Loucy (cell line): ENCODE data around the gene DOCK6.

ENCODE experiments used
- H2AFZ ChIP-seq: fragments of 200-600 bp; sonication (generic); 2 replicates; pipeline ENCODE4 v1.6.0; 2016; ENCODE audit warnings: antibody characterized with exemption, mild to moderate bottlenecking, low read length, moderate library complexity
- H3F3A ChIP-seq: fragments of 200-600 bp; 2 replicates; pipeline ENCODE4 v1.6.0; 2016; ENCODE audit warnings: antibody characterized with exemption, low read depth, mild to moderate bottlenecking
- H3K27me3 ChIP-seq: fragments of 200-600 bp; sonication (generic); 2 replicates; pipeline ENCODE4 v1.6.1; 2014; ENCODE audit warnings: low read length, mild to moderate bottlenecking; ENCODE audit not compliant: insufficient read depth, poor library complexity, severe bottlenecking
- H3K36me3 ChIP-seq: fragments of 200-600 bp; sonication (generic); 2 replicates; pipeline ENCODE4 v1.6.1; 2016; ENCODE audit warnings: low read length; ENCODE audit not compliant: insufficient read depth
- H3K4me1 ChIP-seq: fragments of 200-600 bp; sonication (generic); 2 replicates; pipeline ENCODE4 v1.5.1; 2014; ENCODE audit warnings: low read length, mild to moderate bottlenecking; ENCODE audit not compliant: insufficient read depth, poor library complexity, severe bottlenecking
- H3K4me2 ChIP-seq: fragments of 200-600 bp; sonication (generic); 2 replicates; pipeline ENCODE4 v1.6.0; 2014; ENCODE audit warnings: antibody characterized with exemption, low read length, low read depth, mild to moderate bottlenecking; ENCODE audit not compliant: poor library complexity, severe bottlenecking
- H3K4me3 ChIP-seq: fragments of 200-600 bp; sonication (generic); 2 replicates; pipeline ENCODE4 v1.5.1; 2014; ENCODE audit warnings: low read length, mild to moderate bottlenecking, mixed read lengths; ENCODE audit not compliant: poor library complexity, severe bottlenecking
- H3K79me2 ChIP-seq: fragments of 200-600 bp; sonication (generic); 2 replicates; pipeline ENCODE4 v1.6.1; 2014; ENCODE audit warnings: low read length; ENCODE audit not compliant: insufficient read depth
- H3K9ac ChIP-seq: fragments of 200-600 bp; sonication (generic); 2 replicates; pipeline ENCODE4 v1.6.0; 2014; ENCODE audit warnings: mild to moderate bottlenecking, low read depth, low read length, moderate library complexity; ENCODE audit not compliant: poor library complexity, severe bottlenecking
- H3K9me2 ChIP-seq: fragments of 200-600 bp; sonication (generic); replicated peaks from 2 replicates; pipeline ENCODE4 v1.6.1; 2016; ENCODE audit warnings: low read depth, low read length, mixed read lengths
- H3K9me3 ChIP-seq: fragments of 200-600 bp; sonication (generic); 2 replicates; pipeline ENCODE4 v1.6.1; 2014; ENCODE audit warnings: mild to moderate bottlenecking, antibody characterized with exemption, low read length, low read depth; ENCODE audit not compliant: insufficient read depth
- H4K20me1 ChIP-seq: fragments of 200-600 bp; sonication (generic); 2 replicates; pipeline ENCODE4 v1.6.0; 2014; ENCODE audit warnings: antibody characterized with exemption, low read length, mild to moderate bottlenecking; ENCODE audit not compliant: insufficient read depth, poor library complexity, severe bottlenecking
- EZH2phosphoT487 ChIP-seq: fragments of 200-600 bp; IDR thresholded peaks from 2 replicates; pipeline ENCODE4 v1.6.1; 2018; ENCODE audit warnings: antibody characterized with exemption, mild to moderate bottlenecking, moderate library complexity, borderline replicate concordance
- TF ChIP-seq, protein P1 (sequence below): fragments of 200-600 bp; sonication (generic); conservative IDR thresholded peaks from 2 replicates; pipeline ENCODE4 v1.5.1; 2014; ENCODE audit warnings: mild to moderate bottlenecking, antibody characterized with exemption, low read length

The DOCK6 gene

DNA sequence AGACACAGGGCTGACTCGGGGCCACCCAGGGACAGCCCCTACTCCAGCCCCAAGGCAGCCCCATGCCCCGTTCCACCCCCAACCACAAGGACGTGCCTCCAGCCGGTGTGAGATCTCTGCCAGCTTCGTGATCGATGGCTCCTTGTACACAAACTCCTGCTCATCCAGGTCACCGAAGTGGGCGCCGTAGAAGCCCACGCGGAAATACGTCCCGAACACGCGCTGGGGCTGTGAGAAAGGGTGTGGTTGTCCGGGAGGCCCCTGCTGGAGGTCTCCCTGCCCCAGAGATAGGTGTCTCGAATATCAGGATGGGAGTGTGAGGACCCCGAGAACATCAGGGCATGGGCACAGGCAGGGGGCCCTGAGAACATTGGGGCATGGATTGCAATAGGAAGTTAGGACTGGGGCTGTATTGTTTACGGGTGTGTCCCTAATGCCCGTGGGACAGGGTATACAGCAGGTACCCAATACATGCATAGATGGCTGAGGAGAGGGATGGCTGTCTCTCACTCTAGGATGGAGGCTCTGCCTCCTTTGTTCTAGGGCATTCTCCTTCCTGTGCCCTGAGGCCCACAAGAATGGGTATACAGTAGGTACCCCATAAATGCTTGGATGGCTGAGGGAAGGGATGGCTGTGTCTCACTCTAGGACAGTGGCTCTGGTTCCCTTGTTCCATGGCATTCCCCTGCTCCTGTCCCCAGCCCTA lies 59.7 kb downstream of the DOCK6 start:
- Histone ChIP-seq H3K4me1 (no peaks in the 10 kb centered on the region), H3K79me2 (no peaks in the 10 kb centered on the region), H3K9me2 (no peaks in the 10 kb centered on the region), H2AFZ (no peak overlapping the region), H3F3A (no peaks in the 10 kb centered on the region), H3K4me3 (no peak overlapping the region), H4K20me1 (no peaks in the 10 kb centered on the region), H3K36me3 (no peaks in the 10 kb centered on the region), H3K4me2 (no peak overlapping the region), H3K9ac (no peak overlapping the region), H3K9me3 (no peaks in the 10 kb centered on the region), H3K27me3 (no peaks in the 10 kb centered on the region)
- TF ChIP-seq EZH2phosphoT487 = no peak
- TF ChIP-seq, protein P1, sequence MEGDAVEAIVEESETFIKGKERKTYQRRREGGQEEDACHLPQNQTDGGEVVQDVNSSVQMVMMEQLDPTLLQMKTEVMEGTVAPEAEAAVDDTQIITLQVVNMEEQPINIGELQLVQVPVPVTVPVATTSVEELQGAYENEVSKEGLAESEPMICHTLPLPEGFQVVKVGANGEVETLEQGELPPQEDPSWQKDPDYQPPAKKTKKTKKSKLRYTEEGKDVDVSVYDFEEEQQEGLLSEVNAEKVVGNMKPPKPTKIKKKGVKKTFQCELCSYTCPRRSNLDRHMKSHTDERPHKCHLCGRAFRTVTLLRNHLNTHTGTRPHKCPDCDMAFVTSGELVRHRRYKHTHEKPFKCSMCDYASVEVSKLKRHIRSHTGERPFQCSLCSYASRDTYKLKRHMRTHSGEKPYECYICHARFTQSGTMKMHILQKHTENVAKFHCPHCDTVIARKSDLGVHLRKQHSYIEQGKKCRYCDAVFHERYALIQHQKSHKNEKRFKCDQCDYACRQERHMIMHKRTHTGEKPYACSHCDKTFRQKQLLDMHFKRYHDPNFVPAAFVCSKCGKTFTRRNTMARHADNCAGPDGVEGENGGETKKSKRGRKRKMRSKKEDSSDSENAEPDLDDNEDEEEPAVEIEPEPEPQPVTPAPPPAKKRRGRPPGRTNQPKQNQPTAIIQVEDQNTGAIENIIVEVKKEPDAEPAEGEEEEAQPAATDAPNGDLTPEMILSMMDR = no peak

DNA sequence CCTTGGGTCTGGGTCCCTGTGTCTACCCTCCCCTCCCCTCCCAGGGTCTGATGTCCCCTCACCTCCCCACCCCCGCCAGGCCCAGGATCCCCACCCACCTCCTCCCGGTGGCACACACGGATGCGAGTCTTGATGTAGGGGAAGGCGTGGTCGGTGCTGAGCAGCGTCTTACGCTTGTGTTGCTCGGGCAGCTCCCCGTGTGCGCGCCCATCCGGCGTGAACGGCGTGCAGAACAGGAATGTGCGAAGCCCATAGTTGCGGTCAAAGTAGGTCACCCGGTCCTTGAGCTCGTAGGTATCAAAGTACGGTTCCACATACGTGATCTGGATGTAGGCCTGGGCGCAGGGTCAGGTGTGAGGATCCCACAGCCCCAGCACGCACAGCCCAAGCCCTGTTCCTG lies 60.5 kb downstream of the DOCK6 start:
- Histone ChIP-seq H3K4me3 (no peak overlapping the region), H3K9ac (no peak overlapping the region), H3F3A (no peaks in the 10 kb centered on the region), H2AFZ (no peak overlapping the region), H3K36me3 (no peaks in the 10 kb centered on the region), H3K27me3 (no peaks in the 10 kb centered on the region), H3K9me2 (no peaks in the 10 kb centered on the region), H3K4me1 (peaks cover 4% of the 10 kb centered on the region), H3K79me2 (no peaks in the 10 kb centered on the region), H3K9me3 (no peaks in the 10 kb centered on the region), H3K4me2 (no peak overlapping the region), H4K20me1 (no peaks in the 10 kb centered on the region)
- TF ChIP-seq, protein P1 = no peak
- no peak for TF ChIP-seq EZH2phosphoT487

DNA sequence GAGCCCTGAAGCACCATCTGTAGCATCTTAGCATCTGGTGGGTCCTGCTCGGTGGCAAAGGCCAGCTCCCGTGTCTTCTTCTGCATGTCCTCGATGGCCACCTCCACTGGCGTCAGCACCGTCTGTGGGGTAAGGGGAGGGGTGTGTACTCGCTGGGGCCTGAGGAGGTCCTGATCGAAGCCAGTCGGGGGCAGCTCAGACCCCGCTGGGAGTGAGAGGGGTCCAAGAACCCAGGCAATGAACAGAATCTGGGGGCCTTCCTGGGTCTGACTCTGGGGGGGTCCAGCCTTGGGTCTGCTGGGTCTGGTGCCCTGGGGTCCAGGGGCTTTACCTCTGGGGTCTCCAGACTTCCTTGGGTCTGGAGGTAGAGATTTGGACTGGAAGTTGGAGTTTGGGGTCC lies 61.4 kb downstream of the DOCK6 start:
- TF ChIP-seq EZH2phosphoT487 = no peak
- TF ChIP-seq, protein P1 = no peak
- Histone ChIP-seq H3K4me2 (no peak overlapping the region), H3K27me3 (no peaks in the 10 kb centered on the region), H4K20me1 (no peaks in the 10 kb centered on the region), H2AFZ (no peak overlapping the region), H3K4me3 (no peak overlapping the region), H3K36me3 (no peaks in the 10 kb centered on the region), H3K9me2 (no peaks in the 10 kb centered on the region), H3K9me3 (no peaks in the 10 kb centered on the region), H3K79me2 (no peaks in the 10 kb centered on the region), H3F3A (no peaks in the 10 kb centered on the region), H3K4me1 (peaks cover 4% of the 10 kb centered on the region), H3K9ac (no peak overlapping the region)
